Measurements from ENCODE around the gene PPP1R14D.

The PPP1R14D gene

GRCh38 chr15:40832903-40833302, 4.4 kb upstream of the PPP1R14D start:
- no peak overlapping the region for H3K4me3 ChIP-seq (ENCODE audit: low read depth, low read length)
- TF ChIP-seq CTCF (IDR thresholded peaks at IDR 0.05; ENCODE audit: insufficient read depth, low read depth, low read length, missing control alignments) = no peak
- no peak for DNase-seq (ENCODE audit: low read depth)

- H3K4me3 ChIP-seq (ENCODE audit: low read depth, low read length) = no peak overlapping the region
- DNase-seq (ENCODE audit: low read depth) = no peak
- no peak for TF ChIP-seq CTCF (IDR thresholded peaks at IDR 0.05; ENCODE audit: insufficient read depth, low read depth, low read length, missing control alignments)
These were observed 3.4 kb upstream of the PPP1R14D start for GRCh38 chr15:40831861-40832260.

GRCh38 chr15:40830884-40831283, 2.4 kb upstream of the PPP1R14D start:
- no peak overlapping the region for H3K4me3 ChIP-seq (ENCODE audit: low read depth, low read length)
- no peak for TF ChIP-seq CTCF (IDR thresholded peaks at IDR 0.05; ENCODE audit: insufficient read depth, low read depth, low read length, missing control alignments)
- no peak for DNase-seq (ENCODE audit: low read depth)

- no peak for TF ChIP-seq CTCF (IDR thresholded peaks at IDR 0.05; ENCODE audit: insufficient read depth, low read depth, low read length, missing control alignments)
- DNase-seq (ENCODE audit: low read depth) = no peak
- H3K4me3 ChIP-seq (ENCODE audit: low read depth, low read length) = no peak overlapping the region
These were observed 607 bp upstream of the PPP1R14D start for GRCh38 chr15:40829115-40829514.

- no peak overlapping the region for H3K4me3 ChIP-seq (ENCODE audit: low read depth, low read length)
- DNase-seq (ENCODE audit: low read depth) = no peak
- TF ChIP-seq CTCF (IDR thresholded peaks at IDR 0.05; ENCODE audit: insufficient read depth, low read depth, low read length, missing control alignments) = no peak
These were observed 2.0 kb downstream of the PPP1R14D start for GRCh38 chr15:40826423-40827075.

GRCh38 chr15:40825661-40826422, 2.7 kb downstream of the PPP1R14D start:
- no peak for DNase-seq (ENCODE audit: low read depth)
- TF ChIP-seq CTCF (IDR thresholded peaks at IDR 0.05; ENCODE audit: insufficient read depth, low read depth, low read length, missing control alignments) = no peak
- no peak overlapping the region for H3K4me3 ChIP-seq (ENCODE audit: low read depth, low read length)

Data from GM12865 (cell line).